ENCODE measurements around the gene ARHGEF6. TPM values are rescaled to one million over a fixed set of nuclear protein-coding genes. Genes with fewer than 3 reads are reported as not detected.
A peak's percentile ranks its signal among the peaks of the same experiment; 100 is the strongest.

The ARHGEF6 gene
- total RNA-seq, 1 donor from 2014 or later: 16.5 TPM

DNA sequence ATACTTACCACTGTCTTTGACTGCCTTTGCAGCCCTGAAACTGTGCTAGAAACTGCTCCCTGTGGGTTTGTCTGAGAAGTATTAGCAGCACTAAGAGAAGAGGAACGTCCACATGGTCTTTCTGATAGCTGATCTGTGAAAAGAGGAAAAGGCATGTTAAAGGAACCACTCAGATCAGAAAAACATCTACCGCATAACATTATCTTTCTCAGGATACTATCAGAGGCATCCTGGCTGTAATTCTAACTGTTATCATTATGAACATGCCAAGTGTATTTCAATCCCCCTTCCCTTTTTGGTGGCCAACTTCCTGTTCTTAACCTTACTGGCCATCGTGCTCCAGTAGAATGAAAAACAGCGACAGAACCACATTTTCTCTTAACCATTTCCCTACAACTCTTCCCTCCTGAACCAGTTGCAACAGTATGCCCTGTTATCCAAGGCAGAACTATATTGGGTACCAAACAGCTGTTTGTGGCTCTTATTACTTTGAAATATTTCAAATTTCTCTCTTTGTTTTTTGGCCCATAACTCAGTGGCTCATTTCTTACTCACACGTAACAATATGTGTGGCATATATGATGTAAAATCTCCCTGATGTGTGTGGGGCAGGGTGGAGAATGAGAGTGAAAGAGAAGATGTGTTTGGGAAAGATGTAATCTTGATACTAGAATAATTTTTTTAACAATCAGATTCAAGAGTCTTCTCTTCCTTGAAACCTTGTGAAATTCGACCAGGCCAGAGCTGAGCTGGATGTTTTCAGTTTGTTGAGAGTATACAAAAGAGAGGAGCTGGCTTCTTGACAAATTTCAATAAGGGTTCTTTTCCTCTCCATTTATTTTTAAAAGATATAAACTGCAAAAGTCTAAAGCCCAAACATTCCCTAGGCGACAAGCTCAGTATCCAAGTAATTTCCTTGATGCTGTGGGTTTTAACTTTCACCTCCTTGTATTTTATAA lies 35.2 kb downstream of the ARHGEF6 start:
- DNase-seq: no peak

GRCh38 chrX:136742721-136743379 lies 37.9 kb downstream of the ARHGEF6 start:
- no peak for DNase-seq

DNA sequence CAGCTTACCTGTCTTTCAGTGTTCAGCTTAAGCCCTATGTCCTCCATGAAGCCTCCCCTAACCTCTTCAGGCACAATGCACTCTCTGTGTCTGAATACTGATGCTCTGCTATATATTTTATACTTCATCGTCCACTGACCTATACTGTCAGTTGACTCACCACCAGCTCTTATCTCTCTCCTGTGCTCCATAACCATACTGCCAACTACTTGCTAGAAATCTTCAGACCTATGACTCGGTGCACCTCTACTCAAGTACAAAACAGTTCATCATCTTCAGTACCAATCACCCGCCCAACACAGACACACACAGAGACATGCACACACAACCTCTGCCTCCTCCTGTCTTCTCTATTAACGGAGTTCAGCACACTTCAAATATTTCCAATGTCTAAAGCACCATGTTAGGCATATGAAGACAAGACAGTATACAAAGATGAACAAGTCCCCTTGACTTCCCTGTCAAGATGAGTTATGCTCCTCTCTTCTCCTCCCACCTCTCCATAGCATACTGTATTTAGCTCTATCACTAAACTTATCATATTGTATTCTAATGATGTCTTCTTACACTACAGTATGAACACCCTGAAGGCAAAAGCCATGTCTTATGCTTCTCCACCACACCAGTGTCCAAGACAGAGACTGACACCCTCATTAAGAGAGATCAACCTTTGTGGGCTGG lies 42.5 kb downstream of the ARHGEF6 start:
- DNase-seq: no peak

DNA sequence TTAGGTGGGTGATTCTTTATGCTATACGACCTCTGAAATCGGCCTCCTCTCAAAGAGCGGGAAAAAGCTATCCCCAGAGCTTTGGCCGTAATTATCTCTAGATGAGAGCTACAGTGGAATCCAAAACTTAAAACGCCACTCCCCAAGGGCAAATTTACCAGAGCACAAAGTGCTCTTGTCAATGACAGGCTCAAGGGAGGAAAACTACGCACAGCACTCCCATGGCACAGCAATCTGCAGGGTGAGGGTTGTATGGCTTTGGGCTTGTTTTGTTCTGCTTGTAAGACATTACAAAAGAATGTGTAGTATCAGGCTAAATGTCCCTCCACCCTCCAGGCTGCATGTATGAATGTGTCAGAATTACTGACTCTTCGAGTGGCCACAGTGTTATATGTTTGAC lies 44.0 kb downstream of the ARHGEF6 start:
- DNase-seq: no peak

- DNase-seq: no peak
Measured at GRCh38 chrX:136735601-136736000, 45.1 kb downstream of the ARHGEF6 start.

GRCh38 chrX:136733613-136734012 lies 47.1 kb downstream of the ARHGEF6 start:
- DNase-seq: no peak

DNA sequence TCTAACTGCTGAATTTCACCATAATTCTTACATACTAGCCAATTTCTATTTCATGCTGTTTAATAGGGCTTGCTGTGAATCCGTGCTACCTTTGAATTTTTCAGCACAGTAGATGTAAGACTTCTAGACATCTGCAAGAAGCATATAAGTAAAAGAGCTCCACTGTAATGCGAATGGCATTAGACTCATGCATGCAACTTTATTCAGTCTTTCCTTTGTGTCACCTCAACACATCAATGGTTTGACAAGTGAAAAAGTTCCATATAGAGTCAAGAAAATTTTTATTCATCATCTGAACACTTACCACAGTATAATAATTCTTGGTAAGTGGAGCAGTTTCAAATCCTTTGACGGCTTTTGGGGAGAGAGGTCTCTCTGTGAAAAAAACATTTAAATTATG lies 48.9 kb downstream of the ARHGEF6 start:
- no peak for DNase-seq

- no peak for DNase-seq
Measured at GRCh38 chrX:136731207-136731782, 49.4 kb downstream of the ARHGEF6 start.

DNA sequence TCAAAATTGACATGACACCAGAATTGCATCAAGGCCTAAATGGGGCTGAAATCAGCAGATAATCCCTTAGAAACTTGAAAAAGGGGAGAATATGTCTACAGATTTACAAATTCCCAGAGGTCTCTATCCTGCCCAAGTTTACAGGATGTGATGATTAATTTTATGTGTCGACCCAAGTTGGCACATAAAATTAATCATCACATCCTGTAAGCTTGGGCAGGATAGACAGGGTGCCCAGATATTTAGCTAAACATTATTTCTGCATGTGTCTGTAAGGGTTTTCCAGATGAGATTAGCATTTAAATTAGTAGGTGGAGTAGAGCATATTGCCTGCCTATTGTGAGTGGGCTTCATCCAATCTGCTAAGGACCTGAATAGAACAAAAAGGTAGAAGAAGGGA lies 52.3 kb downstream of the ARHGEF6 start:
- no peak for DNase-seq

DNA sequence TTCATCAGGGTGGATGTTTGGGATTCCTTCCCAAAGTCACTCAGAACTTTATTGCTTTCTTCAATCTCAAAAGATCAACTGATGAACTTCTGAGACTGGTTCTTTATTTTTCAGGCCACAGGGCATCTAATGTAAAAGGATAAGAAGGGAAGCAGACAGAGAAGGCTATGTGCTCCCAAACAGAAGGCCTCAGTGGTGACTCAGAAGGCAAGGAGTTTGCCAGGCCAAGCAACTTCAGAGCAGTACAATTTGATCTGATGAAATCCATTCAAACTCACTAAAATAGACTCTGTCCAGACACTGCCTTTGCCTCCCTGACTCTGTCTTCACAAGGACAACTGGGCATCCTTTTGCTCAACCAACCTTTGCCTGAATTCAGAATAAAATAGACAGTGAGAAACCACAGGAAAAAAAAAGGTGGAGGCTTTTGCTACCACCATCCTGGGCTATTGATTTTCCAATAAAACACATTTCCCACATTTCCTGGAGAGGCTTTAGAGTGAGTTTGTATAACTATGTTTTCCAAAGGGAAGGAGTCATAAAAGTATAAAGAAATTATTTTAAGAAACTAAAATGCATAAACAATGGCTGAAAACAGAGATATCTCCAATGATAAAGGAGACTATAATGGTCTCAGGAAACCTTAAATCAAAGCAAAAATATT lies 55.2 kb downstream of the ARHGEF6 start:
- no peak for DNase-seq

GRCh38 chrX:136718091-136718490 lies 62.6 kb downstream of the ARHGEF6 start:
- DNase-seq: no peak

- DNase-seq: no peak
Measured at GRCh38 chrX:136714626-136715599, 65.8 kb downstream of the ARHGEF6 start.

DNA sequence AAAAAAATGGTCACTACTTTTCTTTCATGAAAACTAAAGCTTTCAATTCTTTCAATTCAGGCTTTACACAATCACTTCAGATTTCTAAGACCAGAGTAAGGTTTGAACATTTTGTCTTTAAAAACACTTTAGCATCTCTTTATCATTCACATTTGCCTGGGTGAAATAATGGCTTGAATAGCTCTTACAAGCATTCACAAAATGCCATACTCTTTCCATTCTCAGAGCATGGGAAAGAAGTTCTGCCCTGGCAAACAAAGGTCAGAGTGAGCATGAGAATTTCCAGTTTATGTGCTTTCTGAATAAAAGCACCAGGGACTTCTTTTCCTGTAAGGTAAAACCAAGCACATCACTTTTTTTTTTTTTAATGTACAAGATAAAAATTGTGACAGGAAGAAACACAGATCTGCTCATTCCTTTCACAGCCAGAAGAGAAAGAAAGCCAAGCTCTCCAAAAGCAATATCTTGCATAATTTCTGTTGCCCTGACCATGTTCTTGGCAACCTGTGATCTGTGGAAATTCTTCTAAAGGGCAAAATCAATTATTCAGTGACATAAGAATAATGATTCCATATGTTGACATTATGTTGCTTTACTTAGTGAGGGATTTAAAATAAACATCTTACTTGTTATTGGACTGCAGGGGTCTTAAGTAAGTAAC lies 68.0 kb downstream of the ARHGEF6 start:
- DNase-seq: no peak

- DNase-seq: peak; percentile 50
Measured at GRCh38 chrX:136711147-136711546, 69.6 kb downstream of the ARHGEF6 start.

DNA sequence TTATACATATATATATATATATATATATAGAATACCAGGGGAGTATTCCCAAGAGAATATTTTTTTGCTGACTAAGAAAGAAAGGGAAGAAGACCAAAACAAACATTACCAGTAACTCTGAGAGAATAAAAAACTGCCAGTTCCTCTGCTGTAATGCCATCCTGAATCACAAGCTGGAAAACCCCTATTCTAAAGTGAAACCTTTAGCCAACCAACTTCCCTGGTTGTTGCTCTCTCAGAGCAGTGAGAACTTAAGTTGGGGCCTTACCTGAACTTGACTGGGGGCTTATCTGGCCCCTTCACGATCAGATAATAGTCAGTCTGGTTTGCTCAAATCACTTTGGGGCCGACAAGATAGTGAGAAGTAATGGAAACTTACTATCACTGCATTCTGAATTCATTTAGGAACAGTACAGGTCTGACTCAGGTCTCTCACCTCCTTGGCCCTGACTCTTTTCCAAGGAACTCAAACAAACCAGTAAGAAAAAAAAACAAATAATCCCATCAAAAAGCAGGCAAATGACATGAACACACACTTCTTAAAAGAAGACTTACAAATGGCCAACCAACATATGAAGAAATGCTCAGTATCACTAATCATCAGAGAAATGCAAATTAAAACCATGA lies 70.3 kb downstream of the ARHGEF6 start:
- peak; percentile 14 for DNase-seq

- DNase-seq: peak; percentile 21
Measured at GRCh38 chrX:136708348-136708747, 72.4 kb downstream of the ARHGEF6 start.

DNA sequence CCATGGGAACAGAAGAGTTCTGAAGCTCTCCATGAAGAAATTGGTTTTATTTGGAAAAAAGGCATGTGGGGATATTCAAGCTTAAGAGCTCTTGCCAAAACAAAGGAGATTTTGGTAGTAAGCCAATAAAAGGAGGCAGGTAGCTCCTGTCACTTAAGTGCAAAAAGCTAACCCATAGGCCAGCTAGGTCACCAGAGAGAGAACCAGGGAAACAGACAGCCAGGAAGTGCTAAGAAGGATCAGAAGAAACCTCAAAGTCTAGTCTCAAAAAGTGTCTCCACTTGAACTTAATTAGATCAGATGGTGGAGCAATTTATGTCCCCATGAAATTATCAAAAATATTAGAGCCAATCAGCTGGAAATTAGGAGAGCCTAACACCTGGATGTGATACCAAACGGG lies 83.6 kb downstream of the ARHGEF6 start:
- DNase-seq: no peak

- DNase-seq: peak; percentile 56
Measured at GRCh38 chrX:136694431-136695087, 86.2 kb downstream of the ARHGEF6 start.

DNA sequence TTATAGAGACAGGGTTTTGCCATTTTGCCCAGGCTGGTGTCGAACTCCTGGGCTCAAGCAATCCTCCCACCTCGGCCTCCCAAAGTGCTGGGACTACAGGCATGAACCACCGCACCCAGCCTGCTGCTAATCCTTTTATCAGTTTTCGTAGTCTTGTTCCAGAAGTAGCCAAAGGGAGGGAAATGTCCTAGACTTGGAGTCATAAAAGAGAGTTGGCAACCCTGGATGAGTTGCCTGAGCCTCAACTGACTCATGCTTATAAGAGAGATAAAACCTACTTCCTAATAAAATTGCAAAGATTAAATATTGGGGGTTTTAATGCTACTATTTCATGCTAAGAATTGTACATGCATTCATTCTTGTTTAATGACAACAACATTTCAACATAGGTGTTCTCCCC lies 88.5 kb downstream of the ARHGEF6 start:
- DNase-seq: no peak
